DOHH2 (cell line): Measurements from ENCODE around the gene GRID1.

ENCODE experiments used
- H3F3A ChIP-seq: fragments of 200-600 bp; sonication (generic), shearing (Covaris generic); 2 replicates; pipeline ENCODE4 v1.6.0; 2016; ENCODE audit warnings: antibody characterized with exemption, mild to moderate bottlenecking; ENCODE audit not compliant: control insufficient read depth, insufficient read depth
- H3K27ac ChIP-seq: fragments of 200-600 bp; sonication (generic); 2 replicates; pipeline ENCODE4 v1.5.1; 2014; ENCODE audit warnings: low read depth, mild to moderate bottlenecking, low read length, moderate library complexity
- H3K27me3 ChIP-seq: fragments of 200-600 bp; sonication (generic); 2 replicates; pipeline ENCODE4 v1.6.1; 2014; ENCODE audit warnings: mild to moderate bottlenecking, low read length, mixed read lengths; ENCODE audit not compliant: control insufficient read depth
- H3K36me3 ChIP-seq: fragments of 200-600 bp; sonication (generic); 2 replicates; pipeline ENCODE4 v1.6.1; 2014; ENCODE audit warnings: mild to moderate bottlenecking, low read length, moderate library complexity, mixed read lengths; ENCODE audit not compliant: control insufficient read depth
- H3K4me1 ChIP-seq: fragments of 200-600 bp; sonication (generic); 2 replicates; pipeline ENCODE4 v1.6.1; 2014; ENCODE audit warnings: mild to moderate bottlenecking, low read length, mixed read lengths; ENCODE audit not compliant: control insufficient read depth
- H3K4me2 ChIP-seq: fragments of 200-600 bp; sonication (generic); 2 replicates; pipeline ENCODE4 v1.6.0; 2014; ENCODE audit warnings: mild to moderate bottlenecking, low read length, moderate library complexity
- H3K4me3 ChIP-seq: fragments of 200-600 bp; sonication (generic); 2 replicates; pipeline ENCODE4 v1.5.1; 2014; ENCODE audit warnings: mild to moderate bottlenecking, low read length, mixed read lengths
- H3K79me2 ChIP-seq: fragments of 200-600 bp; sonication (generic); 2 replicates; pipeline ENCODE4 v1.6.1; 2014; ENCODE audit warnings: mild to moderate bottlenecking, low read length, mixed read lengths; ENCODE audit not compliant: control insufficient read depth
- H3K9me2 ChIP-seq: fragments of 200-600 bp; sonication (generic); replicated peaks from 2 replicates; pipeline ENCODE4 v1.6.1; 2014; ENCODE audit warnings: mild to moderate bottlenecking, low read length, mixed read lengths; ENCODE audit not compliant: control insufficient read depth
- H3K9me3 ChIP-seq: fragments of 200-600 bp; sonication (generic); 2 replicates; pipeline ENCODE4 v1.6.1; 2014; ENCODE audit warnings: antibody characterized with exemption, low read length, mixed read lengths; ENCODE audit not compliant: control insufficient read depth, insufficient read depth
- H4K20me1 ChIP-seq: fragments of 200-600 bp; sonication (generic); 2 replicates; pipeline ENCODE4 v1.6.0; 2014; ENCODE audit warnings: low read depth, mild to moderate bottlenecking, antibody characterized with exemption, low read length, moderate library complexity; ENCODE audit not compliant: control insufficient read depth, insufficient read depth
- EZH2phosphoT487 ChIP-seq: fragments of 200-600 bp; sonication (generic); IDR thresholded peaks from 2 replicates; pipeline ENCODE4 v1.6.1; 2017; ENCODE audit warnings: borderline replicate concordance, mild to moderate bottlenecking, antibody characterized with exemption, low read length, moderate library complexity, mixed read lengths
- TF ChIP-seq, protein P1 (sequence below): fragments of 200-600 bp; sonication (generic); IDR thresholded peaks from one replicate; pipeline ENCODE4 v1.5.1; 2014; ENCODE audit warnings: antibody characterized with exemption, mild to moderate bottlenecking, low read depth, low read length; ENCODE audit not compliant: poor library complexity, severe bottlenecking

The GRID1 gene

GRCh38 chr10:85673270-85673669 lies 693.3 kb downstream of the GRID1 start:
- H3F3A ChIP-seq = no peaks in the 10 kb centered on the region
- H4K20me1 ChIP-seq = no peaks in the 10 kb centered on the region
- no peak overlapping the region for H3K4me2 ChIP-seq

GRCh38 chr10:85671530-85671929 lies 695.1 kb downstream of the GRID1 start:
- Histone ChIP-seq H3K27ac (no peak overlapping the region), H3K27me3 (no peaks in the 10 kb centered on the region), H3K36me3 (no peaks in the 10 kb centered on the region), H3K9me3 (no peaks in the 10 kb centered on the region), H4K20me1 (no peaks in the 10 kb centered on the region), H3K9me2 (no peaks in the 10 kb centered on the region), H3K79me2 (no peaks in the 10 kb centered on the region), H3K4me3 (no peak overlapping the region), H3K4me2 (no peak overlapping the region), H3F3A (no peaks in the 10 kb centered on the region), H3K4me1 (no peaks in the 10 kb centered on the region)
- TF ChIP-seq EZH2phosphoT487 = no peak
- TF ChIP-seq, protein P1, sequence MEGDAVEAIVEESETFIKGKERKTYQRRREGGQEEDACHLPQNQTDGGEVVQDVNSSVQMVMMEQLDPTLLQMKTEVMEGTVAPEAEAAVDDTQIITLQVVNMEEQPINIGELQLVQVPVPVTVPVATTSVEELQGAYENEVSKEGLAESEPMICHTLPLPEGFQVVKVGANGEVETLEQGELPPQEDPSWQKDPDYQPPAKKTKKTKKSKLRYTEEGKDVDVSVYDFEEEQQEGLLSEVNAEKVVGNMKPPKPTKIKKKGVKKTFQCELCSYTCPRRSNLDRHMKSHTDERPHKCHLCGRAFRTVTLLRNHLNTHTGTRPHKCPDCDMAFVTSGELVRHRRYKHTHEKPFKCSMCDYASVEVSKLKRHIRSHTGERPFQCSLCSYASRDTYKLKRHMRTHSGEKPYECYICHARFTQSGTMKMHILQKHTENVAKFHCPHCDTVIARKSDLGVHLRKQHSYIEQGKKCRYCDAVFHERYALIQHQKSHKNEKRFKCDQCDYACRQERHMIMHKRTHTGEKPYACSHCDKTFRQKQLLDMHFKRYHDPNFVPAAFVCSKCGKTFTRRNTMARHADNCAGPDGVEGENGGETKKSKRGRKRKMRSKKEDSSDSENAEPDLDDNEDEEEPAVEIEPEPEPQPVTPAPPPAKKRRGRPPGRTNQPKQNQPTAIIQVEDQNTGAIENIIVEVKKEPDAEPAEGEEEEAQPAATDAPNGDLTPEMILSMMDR = no peak

More at GRCh38 chr10:85673270-85673669, 693.3 kb downstream of the GRID1 start:
- H3K36me3 ChIP-seq = no peaks in the 10 kb centered on the region
- H3K4me3 ChIP-seq = no peak overlapping the region
- no peaks in the 10 kb centered on the region for H3K9me3 ChIP-seq
- H3K4me1 ChIP-seq = no peaks in the 10 kb centered on the region
- no peaks in the 10 kb centered on the region for H3K9me2 ChIP-seq
- no peak for TF ChIP-seq EZH2phosphoT487
- TF ChIP-seq, protein P1 = no peak
- no peaks in the 10 kb centered on the region for H3K79me2 ChIP-seq
- no peak overlapping the region for H3K27ac ChIP-seq
- H3K27me3 ChIP-seq = no peaks in the 10 kb centered on the region

GRCh38 chr10:85668522-85668921 lies 698.1 kb downstream of the GRID1 start:
- no peaks in the 10 kb centered on the region for H3K4me1 ChIP-seq
- no peaks in the 10 kb centered on the region for H3K9me2 ChIP-seq
- no peaks in the 10 kb centered on the region for H3K9me3 ChIP-seq
- H3K36me3 ChIP-seq = no peaks in the 10 kb centered on the region
- H3F3A ChIP-seq = no peaks in the 10 kb centered on the region
- H3K27ac ChIP-seq = no peak overlapping the region
- H3K79me2 ChIP-seq = no peaks in the 10 kb centered on the region
- no peaks in the 10 kb centered on the region for H3K27me3 ChIP-seq
- H4K20me1 ChIP-seq = no peaks in the 10 kb centered on the region
- no peak overlapping the region for H3K4me2 ChIP-seq
- no peak overlapping the region for H3K4me3 ChIP-seq
- TF ChIP-seq EZH2phosphoT487 = no peak
- TF ChIP-seq, protein P1 = no peak
